HG02610 (cell line): ENCODE data around the gene SECISBP2L.

Experiments used
- ATAC-seq: cut with Tn5 transposase; IDR thresholded peaks from one replicate; pipeline ENCODE4 v1.9.1; 2021; ENCODE audit warnings: mild to moderate bottlenecking, moderate library complexity; ENCODE audit not compliant: unreplicated experiment

Gene SECISBP2L

DNA sequence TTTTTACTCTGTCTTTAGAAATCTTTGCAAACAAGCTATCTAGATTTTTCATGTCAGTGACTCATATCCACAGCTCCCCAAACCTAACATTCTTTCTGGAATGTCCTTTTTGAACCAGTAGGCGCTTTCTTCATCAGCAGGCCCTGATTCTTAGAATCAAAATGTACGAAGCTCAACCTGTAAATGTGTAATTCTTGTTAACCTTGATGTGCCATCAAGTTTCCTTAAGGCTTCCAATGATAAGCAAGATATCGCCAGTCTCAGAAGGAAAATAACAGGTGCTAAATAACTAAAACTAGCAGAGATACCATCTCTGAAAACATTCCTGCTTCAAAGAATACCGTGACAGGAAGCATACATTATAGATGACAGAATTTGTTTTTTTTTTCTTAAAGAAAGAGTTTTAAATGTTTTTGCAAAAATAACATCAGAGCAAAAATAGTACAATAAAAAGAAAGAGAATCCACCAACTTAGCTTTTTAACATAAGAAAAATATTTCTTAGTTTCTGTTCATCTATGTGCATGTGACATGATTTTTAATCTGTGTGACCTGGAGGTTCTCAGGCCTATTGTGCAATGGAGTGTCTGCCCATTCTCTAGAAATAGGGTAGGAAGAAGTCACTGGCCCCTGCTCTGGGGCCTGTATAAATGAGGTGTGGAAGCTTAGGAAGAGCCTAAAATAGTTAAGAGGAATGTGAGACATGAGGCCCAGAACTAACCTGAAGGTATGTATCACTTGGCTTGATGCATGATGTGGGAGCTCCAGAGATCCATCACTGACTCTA is 14.7 kb upstream of the SECISBP2L start:
- no peak for ATAC-seq

DNA sequence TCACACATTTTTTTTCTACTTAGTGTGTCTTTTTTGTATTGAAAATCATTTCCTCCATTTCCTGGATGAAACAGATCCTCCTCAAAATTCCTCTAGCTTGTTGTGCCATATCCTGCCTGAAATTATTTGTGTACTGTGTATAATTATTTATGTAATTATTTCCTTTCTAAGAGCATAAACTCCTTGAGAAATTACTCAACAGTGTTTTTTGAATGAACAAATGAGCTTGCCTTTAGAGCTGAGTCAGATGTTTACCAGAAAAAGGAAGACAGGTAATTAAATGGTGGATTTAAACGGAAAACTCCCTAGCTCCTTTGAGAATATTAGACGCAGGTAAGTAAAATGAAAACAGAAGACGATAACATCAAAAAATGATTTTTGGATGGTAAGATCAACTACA is 13.2 kb upstream of the SECISBP2L start:
- ATAC-seq, result no peak

DNA sequence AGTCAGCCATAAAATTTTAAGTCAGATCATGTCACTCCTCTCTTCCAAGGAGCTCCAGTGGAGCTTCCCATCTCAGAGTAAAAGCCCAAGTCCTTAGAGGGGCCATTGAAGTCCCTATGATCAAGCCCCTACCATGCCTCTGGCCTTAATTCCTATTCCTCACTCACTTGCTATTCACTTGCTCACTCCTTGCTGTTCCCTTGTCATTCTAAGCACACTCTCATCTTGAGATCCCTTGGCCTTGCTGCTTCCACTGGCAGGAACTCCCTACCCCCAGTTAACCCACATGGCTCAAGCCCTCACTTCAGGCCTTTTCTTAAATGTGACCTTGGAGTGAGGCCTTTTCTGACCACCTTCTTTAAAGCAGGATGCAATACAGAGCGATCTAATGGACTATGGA is 12.3 kb upstream of the SECISBP2L start:
- ATAC-seq, result no peak

DNA sequence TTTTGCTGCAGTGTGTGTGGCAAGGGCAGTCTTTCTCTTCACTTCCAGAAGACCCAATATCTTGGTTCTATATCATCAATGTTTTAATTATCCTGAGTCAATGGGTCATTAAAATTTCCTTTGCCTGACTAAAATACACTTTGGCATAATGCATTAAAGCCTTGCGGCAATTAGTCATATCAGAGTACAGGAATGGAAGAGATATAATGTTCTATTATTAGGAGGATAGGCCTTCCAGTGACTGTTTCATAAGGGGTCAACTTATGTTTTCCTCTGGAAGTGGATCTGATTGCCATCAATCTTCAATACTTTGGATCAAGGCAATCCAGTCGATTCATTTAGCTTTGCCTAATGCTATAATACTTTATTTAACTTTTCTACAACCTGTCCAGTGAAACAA is 9.4 kb upstream of the SECISBP2L start:
- ATAC-seq, result no peak

DNA sequence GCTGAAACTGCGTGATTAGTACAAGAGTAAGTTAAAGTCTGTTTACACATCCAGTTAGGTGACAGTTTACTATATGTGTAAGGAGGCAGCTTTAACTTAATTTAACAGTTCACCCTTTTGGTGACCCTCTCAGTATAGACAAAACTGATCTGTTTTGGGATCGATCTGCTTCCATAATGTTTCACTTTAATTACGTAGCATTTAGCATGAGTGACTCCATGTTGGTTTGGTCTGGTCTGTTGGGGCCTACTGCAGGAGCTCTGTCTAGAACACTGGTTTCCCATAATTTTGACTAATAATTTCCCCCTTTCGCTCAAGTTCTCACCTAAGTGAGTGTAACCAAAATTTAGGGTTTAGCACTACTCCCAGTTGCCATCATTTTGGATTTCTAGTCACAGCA is 6.4 kb upstream of the SECISBP2L start:
- ATAC-seq, result no peak

DNA sequence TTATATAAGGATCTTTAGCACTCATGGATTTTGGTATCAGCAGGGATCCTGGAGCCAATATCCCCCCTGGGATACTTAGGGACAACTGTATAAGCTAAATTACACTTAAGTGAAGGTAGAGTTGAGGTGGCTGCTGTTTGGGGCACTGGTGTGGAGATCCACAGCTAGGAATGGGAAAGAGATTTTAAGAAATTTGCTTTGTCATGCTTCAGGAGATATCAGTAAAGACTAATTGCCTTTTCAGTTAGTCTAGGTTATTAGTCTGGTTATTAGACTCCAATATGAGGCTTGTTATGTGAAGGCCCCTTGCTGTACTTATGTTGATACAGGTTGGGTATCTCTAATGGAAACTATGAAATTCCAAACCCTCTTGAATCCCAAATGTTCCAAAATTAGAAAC is 1.2 kb upstream of the SECISBP2L start:
- ATAC-seq, result no peak

DNA sequence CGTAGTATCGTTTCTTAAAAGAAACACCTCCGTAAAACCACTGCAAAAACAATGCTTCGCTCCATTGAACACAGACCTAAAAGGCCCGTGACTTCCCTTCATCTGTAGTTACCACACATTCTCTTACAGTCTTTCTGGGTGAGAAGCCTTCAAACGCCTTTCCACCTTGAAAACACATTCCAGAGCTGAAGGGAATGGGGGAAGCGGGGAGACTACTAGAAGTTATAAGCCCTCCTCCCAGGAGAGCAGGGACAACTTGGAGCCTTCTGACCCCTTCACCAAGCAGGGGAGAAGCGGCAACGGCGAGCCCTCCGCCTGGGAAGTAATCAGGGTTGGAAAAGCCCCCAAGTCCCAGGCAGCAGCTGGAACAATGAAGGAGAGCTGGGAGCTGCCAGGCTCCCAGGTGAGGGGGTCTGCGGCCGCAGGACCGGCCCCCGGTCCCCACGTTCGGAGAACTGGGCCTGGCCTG is 461 bp downstream of the SECISBP2L start:
- peak; percentile 33 for ATAC-seq

DNA sequence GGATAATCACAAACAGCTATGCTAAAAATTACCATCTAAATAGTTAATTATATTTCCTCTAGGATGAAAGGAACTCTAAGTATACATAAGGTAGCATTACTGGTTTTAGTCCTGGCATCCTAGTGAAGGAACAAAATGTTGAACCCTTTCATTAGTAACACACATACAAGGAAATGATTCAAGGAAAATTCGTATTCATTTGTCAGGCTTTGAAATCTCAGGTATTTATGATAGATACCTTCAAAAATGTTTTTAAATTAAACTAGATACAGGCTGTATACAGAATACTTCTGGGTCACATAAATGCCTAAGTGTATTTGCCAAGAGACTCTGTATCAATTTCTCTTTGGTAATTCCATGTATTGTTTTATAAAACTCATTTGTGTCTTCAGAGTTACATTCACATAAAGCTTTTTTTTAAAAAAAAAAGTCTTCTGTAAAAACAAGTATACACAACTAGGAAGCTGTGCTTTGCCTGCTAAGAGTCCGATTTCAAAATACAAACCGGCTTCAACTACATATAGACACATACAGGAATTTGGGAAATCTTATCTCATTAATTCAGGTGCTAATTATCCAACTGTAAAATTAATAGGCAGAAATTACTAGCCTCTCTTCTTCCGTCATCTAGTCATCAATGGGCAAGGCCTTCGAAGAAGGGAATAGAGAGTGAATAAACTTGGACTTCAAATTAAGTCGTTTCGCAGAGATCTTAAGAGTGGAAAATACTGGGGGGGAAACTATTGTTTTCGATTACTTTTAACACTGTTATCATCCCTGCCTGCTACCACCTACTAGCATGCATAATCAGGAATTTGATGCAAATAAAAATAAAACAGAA is 1.3 kb downstream of the SECISBP2L start:
- no peak for ATAC-seq

DNA sequence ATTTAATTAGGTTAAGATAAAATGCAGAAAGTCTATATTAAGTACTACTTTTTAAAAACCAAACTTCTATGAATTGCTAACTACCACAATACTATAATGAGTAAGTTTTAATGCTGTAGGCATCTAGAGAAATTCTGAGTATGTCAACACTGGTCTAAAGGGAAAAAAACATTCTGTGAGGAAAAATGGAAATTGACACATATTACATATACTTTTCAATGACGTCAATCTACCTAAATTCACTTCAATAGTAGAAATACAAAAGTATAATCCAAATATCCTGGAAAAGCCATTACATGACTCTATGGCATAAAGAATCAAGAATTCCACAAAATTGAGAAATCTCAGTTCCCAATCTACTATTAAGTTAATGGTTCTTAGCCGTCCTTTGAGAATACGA is 2.2 kb downstream of the SECISBP2L start:
- ATAC-seq, result no peak

DNA sequence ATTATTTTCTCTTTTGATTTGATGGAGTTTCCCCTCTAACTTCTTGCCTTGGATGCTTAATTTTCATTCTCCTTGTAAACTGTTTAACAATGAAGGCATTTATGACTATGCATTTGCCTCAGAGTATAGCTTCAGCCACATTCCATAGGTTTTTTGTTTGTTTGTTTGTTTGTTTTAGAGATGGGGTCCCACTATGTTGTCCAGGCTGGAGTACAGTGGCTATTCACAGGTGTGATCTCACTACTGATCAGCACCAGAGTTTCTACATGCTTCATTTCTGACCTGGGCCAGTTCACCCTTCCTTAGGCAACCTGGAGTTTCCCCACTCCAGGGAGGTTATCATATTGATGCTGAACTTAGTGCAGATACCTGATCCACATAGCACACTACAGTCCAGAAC is 4.1 kb downstream of the SECISBP2L start:
- no peak for ATAC-seq

DNA sequence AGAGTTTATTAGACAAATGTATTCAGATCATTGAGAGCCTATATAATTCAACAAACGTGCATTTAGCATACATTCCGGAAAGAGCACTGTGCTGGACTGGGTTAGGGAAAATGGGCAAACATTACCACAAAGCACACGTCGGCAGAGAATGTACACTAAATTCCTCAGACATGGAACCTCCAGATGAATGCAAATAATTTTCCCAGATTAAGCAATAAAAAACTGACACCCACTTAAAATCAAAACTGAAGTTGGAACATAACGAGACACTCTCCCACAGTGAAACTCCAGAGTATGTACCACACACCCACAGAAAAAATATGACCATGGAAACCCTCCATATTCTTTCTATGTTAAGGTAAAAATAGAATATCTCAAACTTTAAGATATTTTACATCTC is 4.8 kb downstream of the SECISBP2L start:
- ATAC-seq, result no peak

DNA sequence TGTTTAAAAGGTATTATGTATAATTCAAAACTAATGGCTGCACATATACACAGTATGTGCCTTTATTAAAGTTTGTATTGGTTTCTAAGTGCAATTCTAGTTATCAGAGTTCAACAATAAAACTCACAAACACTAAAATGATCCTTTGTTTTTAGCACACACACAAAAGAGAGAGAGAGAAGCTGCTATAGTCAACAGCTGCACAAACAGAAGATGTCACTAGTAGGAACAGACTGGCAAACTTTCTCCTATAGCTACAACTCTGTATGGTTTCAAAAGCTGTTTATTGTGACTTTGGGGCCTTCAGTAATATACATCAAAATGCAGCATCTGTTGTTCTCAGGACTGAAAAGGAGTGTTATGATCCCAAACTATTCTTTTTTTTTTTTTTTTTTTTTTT is 6.1 kb downstream of the SECISBP2L start:
- no peak for ATAC-seq

DNA sequence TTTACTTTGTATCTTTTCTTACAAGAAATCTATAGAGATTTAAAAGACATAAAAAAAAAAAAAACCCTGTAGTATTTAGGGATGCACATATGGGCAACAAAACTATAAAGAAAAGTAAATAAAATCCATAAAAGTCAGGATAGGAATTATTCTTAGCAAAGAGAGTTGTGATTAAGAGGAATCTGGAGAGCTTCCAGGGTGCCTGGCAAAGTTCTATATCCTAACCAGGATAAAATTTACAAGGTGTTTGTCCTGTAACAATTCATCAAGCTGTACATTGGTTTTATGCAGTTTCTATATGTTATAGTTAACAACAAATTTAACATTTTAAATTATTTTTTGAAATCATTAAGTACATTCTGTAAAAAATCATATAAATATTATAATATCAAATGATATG is 7.9 kb downstream of the SECISBP2L start:
- no peak for ATAC-seq

DNA sequence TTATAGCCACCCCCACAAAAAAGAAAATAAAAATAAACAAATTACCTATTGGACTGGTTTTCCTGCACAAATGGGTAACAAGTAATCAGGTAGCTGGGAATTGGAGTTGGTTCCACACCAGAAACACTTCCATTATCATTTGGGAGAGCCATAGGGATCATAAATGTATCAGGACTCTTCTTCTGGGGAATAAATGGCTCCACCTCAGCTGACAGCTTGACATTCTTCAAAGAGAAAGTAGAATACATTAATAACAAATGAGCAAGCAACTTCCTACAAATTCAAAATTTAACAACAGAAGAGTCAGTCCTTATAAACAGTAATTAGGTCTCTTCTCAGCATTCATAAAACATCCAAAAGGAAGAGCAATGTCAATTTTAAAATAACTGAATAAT is 8.7 kb downstream of the SECISBP2L start:
- no peak for ATAC-seq

DNA sequence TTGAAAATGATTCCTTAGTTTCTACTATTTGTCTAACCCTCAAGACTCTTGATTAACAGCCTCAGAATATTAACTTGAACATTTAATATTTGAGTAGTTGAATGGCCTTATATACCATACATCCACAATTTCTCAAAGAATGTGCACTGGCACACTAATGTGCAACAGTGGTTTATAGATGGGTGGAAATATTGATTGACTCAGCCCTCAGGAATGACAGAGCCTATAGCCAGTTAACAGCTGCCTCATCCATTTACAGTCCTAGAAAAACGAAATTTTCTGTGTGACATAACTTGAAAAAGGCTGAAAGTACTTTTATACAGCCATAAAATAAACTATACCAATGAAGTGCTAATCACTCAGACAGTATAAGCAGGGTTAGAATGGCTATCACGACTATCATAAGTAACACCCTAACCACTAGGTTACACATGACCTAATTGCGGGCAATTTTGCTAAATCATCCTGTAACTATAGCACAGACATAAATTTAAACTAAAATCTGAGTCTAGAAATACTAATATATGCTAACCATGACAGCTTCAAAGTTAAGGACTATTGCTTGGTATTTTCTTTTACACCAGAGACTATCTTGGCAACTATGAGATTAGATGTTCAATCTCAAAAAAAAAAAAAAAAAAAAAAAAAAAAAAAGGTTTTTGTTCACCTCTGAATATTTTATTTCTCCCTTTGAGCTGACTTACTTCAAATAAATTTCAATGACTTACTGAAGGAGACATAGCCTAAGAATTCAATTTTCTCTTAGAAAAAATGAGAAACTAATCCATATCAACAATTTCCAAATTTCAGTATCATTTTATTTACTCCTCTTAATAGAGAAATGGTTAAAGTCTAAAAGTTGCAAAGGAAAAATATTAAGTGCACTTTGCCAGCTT is 9.3 kb downstream of the SECISBP2L start:
- ATAC-seq, result peak; percentile 57

DNA sequence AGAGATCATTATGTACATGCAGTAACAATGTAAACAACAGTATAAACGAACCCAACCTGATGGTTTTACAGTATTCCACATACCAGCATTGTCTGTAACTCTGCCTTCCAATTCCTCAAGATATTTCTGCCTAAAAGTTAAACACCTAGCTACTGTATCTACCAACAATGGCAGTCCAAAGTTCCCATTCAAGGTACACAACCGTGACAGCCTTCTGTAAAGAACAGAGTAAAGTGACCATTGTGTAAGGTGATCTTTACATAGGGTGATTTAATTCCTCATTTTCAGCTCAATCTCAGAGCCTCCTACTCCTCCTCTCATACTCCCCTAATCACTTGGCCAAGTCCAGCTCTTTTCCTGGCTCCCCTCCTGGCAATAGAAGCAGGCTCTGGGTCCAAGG is 10.4 kb downstream of the SECISBP2L start:
- no peak for ATAC-seq

DNA sequence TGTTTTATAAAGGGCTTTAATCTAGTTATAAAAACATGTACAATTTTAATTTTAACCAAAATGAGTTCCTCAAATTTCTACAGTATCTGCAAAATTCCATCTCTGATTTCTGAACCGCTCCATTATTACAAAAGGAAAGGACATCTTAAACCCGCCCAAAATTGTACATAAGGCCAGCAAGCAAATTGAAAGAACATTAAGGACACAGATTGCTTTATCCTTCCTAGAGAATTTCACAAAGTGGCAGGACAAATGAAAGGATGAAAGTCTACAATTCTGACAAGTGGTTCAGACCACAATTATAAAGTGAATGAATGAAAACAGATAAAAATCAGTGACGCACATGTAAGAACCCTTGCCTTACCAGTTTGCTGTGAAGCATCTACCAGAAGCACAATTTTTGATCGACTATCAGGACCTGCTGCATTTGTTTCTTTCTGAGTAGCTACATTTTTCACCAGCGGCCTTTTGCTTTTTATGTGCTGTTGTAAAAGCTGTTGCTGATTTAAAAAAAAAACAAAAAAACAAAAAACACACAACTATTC is 13.6 kb downstream of the SECISBP2L start:
- no peak for ATAC-seq

DNA sequence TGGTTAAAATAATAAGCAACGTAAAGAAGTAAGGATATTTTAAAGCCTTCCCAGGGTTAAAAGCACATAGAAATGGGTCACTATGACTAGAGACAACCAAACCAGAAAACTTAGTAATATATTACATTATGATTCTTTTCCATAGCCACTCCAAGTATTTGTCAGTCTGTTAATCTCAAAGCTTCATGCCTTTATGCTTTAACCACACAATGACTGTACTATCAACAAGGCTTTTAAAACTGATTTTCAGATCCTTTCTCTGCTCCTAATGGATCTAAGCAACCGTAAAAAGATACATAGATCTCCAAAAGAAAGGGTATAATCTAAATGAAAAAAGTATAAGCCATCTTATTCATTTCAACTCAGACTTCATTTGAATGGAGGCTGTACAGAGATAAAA is 14.4 kb downstream of the SECISBP2L start:
- ATAC-seq, result no peak

DNA sequence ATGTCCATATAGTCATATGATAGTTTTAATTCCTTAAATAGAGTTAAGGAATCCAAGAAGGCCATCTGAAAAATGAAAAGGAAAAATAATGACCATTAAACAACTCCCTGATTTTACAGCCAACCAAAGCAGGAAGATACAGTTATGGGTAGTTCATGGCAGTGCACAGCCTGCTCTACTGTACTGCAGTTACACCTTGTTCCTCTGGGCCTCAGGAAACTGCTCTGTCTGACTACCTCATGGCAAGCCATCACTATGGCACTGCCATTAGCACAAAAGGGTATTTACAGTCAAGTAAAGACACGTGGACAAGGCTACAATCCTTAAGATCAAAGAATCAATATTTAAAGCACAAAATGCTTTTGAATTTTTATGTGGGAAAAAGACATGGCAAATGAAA is 19.5 kb downstream of the SECISBP2L start:
- ATAC-seq, result no peak

DNA sequence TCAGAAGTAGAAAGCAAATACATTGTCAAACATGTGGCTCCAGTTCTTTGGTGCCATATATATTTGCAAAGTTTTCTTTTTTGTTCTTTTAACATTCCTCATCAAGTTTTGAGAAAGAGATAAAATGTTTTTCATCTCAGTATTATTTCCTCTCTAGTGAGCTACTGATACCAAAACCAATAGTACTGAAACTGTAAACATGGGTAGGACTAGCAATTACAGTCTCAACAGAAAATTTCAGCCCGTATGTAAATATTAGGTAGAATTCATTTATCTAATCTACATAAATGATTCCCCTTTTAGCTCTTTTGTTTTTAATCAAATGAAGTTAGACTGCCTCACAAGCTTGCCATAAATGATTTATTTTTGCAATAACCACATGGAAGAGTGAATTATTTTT is 21.4 kb downstream of the SECISBP2L start:
- peak; percentile 51 for ATAC-seq

DNA sequence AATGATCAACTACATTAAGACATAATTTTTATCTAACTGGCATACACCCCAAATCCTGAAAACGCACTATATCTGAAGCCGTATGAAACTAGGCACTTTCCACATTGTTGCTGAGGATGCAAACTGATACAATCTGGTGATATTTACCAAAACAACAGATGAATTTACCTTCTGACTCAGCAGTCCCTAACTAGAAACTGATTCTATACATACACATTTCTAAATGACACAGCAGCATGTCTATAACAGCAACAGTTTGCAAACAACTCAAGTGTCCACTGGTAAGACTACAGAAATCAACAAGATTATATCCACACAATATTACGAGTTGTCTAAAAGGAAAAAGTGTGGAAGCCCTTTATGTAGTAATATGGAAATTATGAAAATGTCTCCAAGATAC is 22.9 kb downstream of the SECISBP2L start:
- peak; percentile 83 for ATAC-seq
